ENCODE results near the gene A1BG.

Gene A1BG

GRCh38 chr19:58335630-58336029, 17.7 kb downstream of the A1BG start:
- H3K4me3 ChIP-seq (replicated peaks; ENCODE audit: insufficient read depth, low read length), result no peak overlapping the region
- no peak for DNase-seq (ENCODE audit: low read depth in 1 of 2, low spot score in 1 of 2)
- no peak for TF ChIP-seq CTCF (IDR thresholded peaks at IDR 0.05; ENCODE audit: insufficient read depth, low read length)
- no peak for TF ChIP-seq POLR2AphosphoS5 (IDR thresholded peaks at IDR 0.05; ENCODE audit: low read depth)
- no peak for TF ChIP-seq REST (IDR thresholded peaks at IDR 0.05; ENCODE audit: insufficient replicate concordance, low read depth)
- TF ChIP-seq GABPA (IDR thresholded peaks at IDR 0.05; ENCODE audit: low read depth), result no peak
- no peak for TF ChIP-seq SPI1 (IDR thresholded peaks at IDR 0.05; ENCODE audit: borderline replicate concordance, low read depth)
- H3K27ac ChIP-seq (replicated peaks), result no peak overlapping the region
- H3K27me3 ChIP-seq (ENCODE audit: insufficient read depth, poor library complexity, severe bottlenecking), result no peaks in the 10 kb centered on the region

GRCh38 chr19:58334691-58335249, 18.5 kb downstream of the A1BG start:
- H3K4me3 ChIP-seq (replicated peaks; ENCODE audit: insufficient read depth, low read length), result no peak overlapping the region
- no peak overlapping the region for H3K27ac ChIP-seq (replicated peaks)
- no peaks in the 10 kb centered on the region for H3K27me3 ChIP-seq (ENCODE audit: insufficient read depth, poor library complexity, severe bottlenecking)
- TF ChIP-seq SPI1 (IDR thresholded peaks at IDR 0.05; ENCODE audit: borderline replicate concordance, low read depth) (no peak), REST (IDR thresholded peaks at IDR 0.05; ENCODE audit: insufficient replicate concordance, low read depth) (no peak), POLR2AphosphoS5 (IDR thresholded peaks at IDR 0.05; ENCODE audit: low read depth) (no peak), CTCF (IDR thresholded peaks at IDR 0.05; ENCODE audit: insufficient read depth, low read length) (no peak), GABPA (IDR thresholded peaks at IDR 0.05; ENCODE audit: low read depth) (no peak)
- no peak for DNase-seq (ENCODE audit: low read depth in 1 of 2, low spot score in 1 of 2)

- TF ChIP-seq GABPA (IDR thresholded peaks at IDR 0.05; ENCODE audit: low read depth), result no peak
- no peak for TF ChIP-seq POLR2AphosphoS5 (IDR thresholded peaks at IDR 0.05; ENCODE audit: low read depth)
- TF ChIP-seq SPI1 (IDR thresholded peaks at IDR 0.05; ENCODE audit: borderline replicate concordance, low read depth), result no peak
- TF ChIP-seq CTCF (IDR thresholded peaks at IDR 0.05; ENCODE audit: insufficient read depth, low read length), result no peak
- TF ChIP-seq REST (IDR thresholded peaks at IDR 0.05; ENCODE audit: insufficient replicate concordance, low read depth), result no peak
- Histone ChIP-seq H3K4me3 (replicated peaks; ENCODE audit: insufficient read depth, low read length) (no peak overlapping the region), H3K27me3 (ENCODE audit: insufficient read depth, poor library complexity, severe bottlenecking) (no peaks in the 10 kb centered on the region), H3K27ac (replicated peaks) (no peak overlapping the region)
- no peak for DNase-seq (ENCODE audit: low read depth in 1 of 2, low spot score in 1 of 2)
Measured at GRCh38 chr19:58332697-58333096, 20.6 kb downstream of the A1BG start.
